Large intestine (tissue), 3 donors: ENCODE data around the gene TAF4. TPM values are rescaled to one million over a fixed set of nuclear protein-coding genes. Genes with fewer than 3 reads are reported as not detected.
A peak's percentile ranks its signal among the peaks of the same experiment; 100 is the strongest.

Experiments
- DNase-seq, 2 donors: peaks; one replicate each; pipeline versions ENCODE4 v3.0.0 to v3.0.0-alpha.2; 2013
- H3K27ac ChIP-seq: one replicate; pipeline ENCODE4 v1.5.1; 2013; ENCODE audit warnings: low read length
- H3K27me3 ChIP-seq: 2 replicates; pipeline ENCODE4 v1.6.1; 2013; ENCODE audit warnings: low read length; ENCODE audit not compliant: control insufficient read depth, insufficient read depth
- H3K36me3 ChIP-seq: 2 replicates; pipeline ENCODE4 v1.6.1; 2013; ENCODE audit warnings: low read length; ENCODE audit not compliant: control insufficient read depth, insufficient read depth
- H3K4me1 ChIP-seq: one replicate; pipeline ENCODE4 v1.6.1; 2013; ENCODE audit warnings: low read length; ENCODE audit not compliant: control insufficient read depth, insufficient read depth
- H3K4me3 ChIP-seq: one replicate; pipeline ENCODE4 v1.5.1; 2013; ENCODE audit warnings: low read length
- H3K9me3 ChIP-seq: one replicate; pipeline ENCODE4 v1.6.1; 2013; ENCODE audit warnings: mild to moderate bottlenecking, low read depth, low read length, moderate library complexity; ENCODE audit not compliant: control insufficient read depth
- WGBS: methylation state at CpG from one replicate; pipeline ENCODE4 v1.1.5; 2013; ENCODE audit warnings: low lambda C conversion rate; ENCODE audit not compliant: insufficient coverage; 5-methylcytosine and 5-hydroxymethylcytosine counted together
- polyA plus RNA-seq: library from polyadenylated mRNA; unstranded; fragments of 120-200 nt; gene quantifications from one replicate; pipeline ENCODE4 v1.2.1, GENCODE V29; 2013

The TAF4 gene
- polyA plus RNA-seq, 1 donor, result 17.4 TPM

DNA sequence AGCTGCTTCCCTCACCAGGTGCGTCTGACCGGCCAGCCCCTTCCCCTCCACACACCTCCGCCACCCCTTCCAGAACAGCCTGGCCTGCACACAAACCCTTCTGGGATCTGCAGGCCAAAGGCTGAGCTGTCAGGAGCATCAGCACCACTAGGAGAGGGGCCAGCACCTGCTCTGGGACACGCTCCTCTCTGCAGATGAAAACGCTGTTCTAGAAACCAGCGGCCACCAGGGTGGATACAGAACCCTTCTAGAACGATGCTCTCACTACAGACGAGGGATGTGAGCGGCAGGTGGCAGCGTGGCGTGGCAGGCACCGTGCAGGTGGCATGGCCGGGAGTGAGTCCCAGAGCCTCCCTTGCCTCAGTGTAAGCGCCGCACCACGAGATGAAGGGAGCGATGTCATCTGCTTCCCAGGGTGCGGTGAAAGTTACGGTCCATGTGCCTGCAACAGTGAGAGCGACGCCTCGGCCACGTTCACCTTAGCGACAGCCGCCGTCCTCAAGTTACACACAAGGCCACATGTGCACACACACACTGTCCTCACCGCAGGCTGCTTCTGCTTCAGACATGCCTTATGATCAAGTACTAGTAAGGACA is 53.6 kb downstream of the TAF4 start:
- no CpG with 5 or more reads among the region's 27 CpGs for WGBS
- Histone ChIP-seq H3K27ac (no peak overlapping the region), H3K36me3 (peaks cover 60% of the 10 kb centered on the region), H3K4me1 (no peaks in the 10 kb centered on the region), H3K27me3 (no peaks in the 10 kb centered on the region), H3K4me3 (no peak overlapping the region), H3K9me3 (no peaks in the 10 kb centered on the region)
- DNase-seq, result no peak

DNA sequence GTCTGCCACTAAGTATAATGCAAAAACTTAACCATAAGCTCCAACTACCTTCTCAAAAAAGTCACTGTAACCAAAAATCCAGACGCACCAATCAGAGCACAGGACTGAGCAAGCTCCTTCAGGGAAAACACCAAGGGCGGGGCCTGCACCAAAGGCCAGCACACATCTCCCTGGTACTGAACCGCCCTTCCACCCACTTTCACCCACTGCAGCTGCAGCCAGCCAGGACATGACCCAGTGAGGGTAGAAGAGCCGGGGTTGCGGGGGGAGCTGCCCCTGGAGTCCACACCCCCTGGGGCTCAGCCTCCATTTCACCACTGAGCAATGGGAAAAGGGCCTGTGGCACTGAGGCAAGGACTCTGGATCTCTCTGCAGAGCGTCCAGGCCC is 54.3 kb downstream of the TAF4 start:
- Histone ChIP-seq H3K27ac (no peak overlapping the region), H3K27me3 (no peaks in the 10 kb centered on the region), H3K4me1 (no peaks in the 10 kb centered on the region), H3K4me3 (no peak overlapping the region), H3K9me3 (no peaks in the 10 kb centered on the region), H3K36me3 (peaks cover 62% of the 10 kb centered on the region)
- no peak for DNase-seq
- WGBS, result no CpG with 5 or more reads among the region's 6 CpGs

DNA sequence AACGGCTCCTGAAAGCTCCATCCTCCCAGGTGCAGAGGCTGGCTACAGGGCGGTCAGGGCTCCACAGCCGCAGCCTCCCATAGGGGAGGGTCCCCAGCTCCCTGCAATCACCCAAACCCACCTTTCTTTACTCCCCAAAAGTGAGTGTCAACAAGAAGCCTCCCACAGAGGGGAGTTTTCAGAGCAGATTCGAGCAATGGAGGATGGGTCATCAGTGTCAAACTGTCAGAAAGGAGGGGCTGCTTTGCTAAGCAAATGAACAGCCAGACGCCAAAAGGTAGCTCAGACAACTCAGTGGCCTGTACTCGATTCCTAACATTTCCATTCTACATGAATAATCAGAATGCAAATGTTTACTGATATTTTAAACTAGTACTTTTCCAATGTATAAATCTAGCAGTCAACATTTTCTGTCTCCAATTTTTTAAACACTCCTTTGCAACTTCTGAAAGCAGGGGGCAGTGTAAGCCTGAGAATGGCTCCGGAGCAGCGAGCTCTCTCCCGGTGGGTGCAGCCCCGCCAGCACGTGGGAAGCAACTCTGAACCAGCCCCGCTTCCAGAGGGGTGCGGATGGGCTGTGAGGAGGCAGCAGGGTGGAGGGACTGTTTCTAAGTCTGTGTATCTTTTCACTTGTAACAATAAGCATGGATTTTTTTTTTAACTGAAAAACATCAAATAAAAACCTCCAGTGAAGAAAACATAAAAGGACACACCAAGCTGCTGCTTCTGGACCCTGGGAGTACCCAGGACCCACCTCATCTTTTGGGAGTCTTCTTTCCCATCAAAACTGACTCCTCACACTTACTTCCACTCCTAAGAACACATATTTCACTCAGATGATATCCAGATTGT is 54.9 kb downstream of the TAF4 start:
- Histone ChIP-seq H3K27ac (no peak overlapping the region), H3K4me1 (no peaks in the 10 kb centered on the region), H3K4me3 (no peak overlapping the region), H3K27me3 (no peaks in the 10 kb centered on the region), H3K36me3 (peaks cover 68% of the 10 kb centered on the region), H3K9me3 (no peaks in the 10 kb centered on the region)
- WGBS, result no CpG with 5 or more reads among the region's 13 CpGs
- peak in 1 of 2 donors; percentile 30 for DNase-seq

DNA sequence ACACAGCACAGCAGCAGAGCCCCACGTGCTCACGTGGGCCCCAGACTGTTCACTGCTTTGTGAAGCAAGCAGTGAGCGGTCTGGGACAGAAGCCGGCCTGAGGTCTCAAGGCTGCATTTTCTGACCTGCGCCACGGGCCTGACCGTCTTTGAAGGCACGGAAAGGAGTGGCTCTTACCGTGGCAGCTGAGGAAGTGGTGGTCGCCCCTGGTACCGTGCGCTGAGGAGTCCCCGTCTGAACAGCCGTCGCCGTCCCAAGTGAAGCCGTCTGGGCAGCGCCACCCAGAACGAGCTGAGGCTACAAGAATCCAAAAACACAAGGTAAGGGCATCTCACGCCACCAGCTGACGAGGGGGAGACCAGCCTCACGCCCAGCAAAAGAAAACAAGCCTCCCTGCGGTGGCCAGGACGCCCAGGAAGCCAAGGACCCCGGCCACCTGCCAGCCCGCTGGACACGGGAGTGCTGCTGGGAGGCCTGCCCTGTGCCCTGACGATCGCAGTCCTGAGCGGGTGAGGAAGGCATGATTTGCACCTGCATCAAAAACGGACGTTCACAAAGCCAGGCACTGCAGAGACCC is 55.7 kb downstream of the TAF4 start:
- H3K27me3 ChIP-seq, result no peaks in the 10 kb centered on the region
- no peak for DNase-seq
- no peaks in the 10 kb centered on the region for H3K4me1 ChIP-seq
- peaks cover 76% of the 10 kb centered on the region for H3K36me3 ChIP-seq
- H3K27ac ChIP-seq, result no peak overlapping the region
- WGBS, result 90% methylated on average over 2 of the region's 32 CpGs
- H3K9me3 ChIP-seq, result no peaks in the 10 kb centered on the region
- no peak overlapping the region for H3K4me3 ChIP-seq

GRCh38 chr20:62009322-62009721 is 56.4 kb downstream of the TAF4 start:
- Histone ChIP-seq H3K9me3 (no peaks in the 10 kb centered on the region), H3K27ac (no peak overlapping the region), H3K36me3 (peaks cover 81% of the 10 kb centered on the region), H3K4me3 (no peak overlapping the region), H3K4me1 (no peaks in the 10 kb centered on the region), H3K27me3 (no peaks in the 10 kb centered on the region)
- DNase-seq, result no peak
- WGBS, result no CpG with 5 or more reads among the region's 13 CpGs

GRCh38 chr20:62008643-62009183 is 57.0 kb downstream of the TAF4 start:
- DNase-seq, result no peak
- no peaks in the 10 kb centered on the region for H3K4me1 ChIP-seq
- H3K9me3 ChIP-seq, result no peaks in the 10 kb centered on the region
- no peak overlapping the region for H3K4me3 ChIP-seq
- 100% methylated on average over 1 of the region's 15 CpGs for WGBS
- peaks cover 79% of the 10 kb centered on the region for H3K36me3 ChIP-seq
- H3K27ac ChIP-seq, result no peak overlapping the region
- no peaks in the 10 kb centered on the region for H3K27me3 ChIP-seq

DNA sequence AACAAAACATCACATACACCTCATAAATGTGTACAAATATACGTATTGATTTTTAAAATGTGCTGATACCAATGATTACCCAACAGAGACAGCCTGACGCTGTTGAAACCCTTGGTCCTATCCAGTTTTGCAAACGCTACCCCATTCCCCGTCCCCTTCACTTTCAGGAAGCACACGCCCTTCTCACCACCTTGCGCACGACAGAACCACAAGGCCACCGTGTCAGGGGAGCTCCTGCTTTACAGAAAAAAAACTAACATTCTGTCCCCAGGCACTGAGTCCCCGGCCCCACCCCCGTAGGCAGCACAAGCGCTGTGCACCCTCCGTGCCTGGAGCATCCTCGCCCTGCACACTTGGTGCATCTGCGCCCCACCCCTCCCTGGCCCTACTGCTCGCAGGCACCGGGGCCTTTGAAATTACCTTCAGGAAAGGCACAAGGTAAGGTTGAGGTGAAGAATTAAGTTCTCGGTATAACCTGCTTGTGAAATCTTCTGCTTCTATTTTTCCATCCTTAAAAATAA is 58.5 kb downstream of the TAF4 start:
- Histone ChIP-seq H3K9me3 (peaks cover 4% of the 10 kb centered on the region), H3K36me3 (peaks cover 80% of the 10 kb centered on the region), H3K4me3 (no peak overlapping the region), H3K27me3 (no peaks in the 10 kb centered on the region), H3K4me1 (no peaks in the 10 kb centered on the region), H3K27ac (no peak overlapping the region)
- 100% methylated on average over 1 of the region's 17 CpGs for WGBS
- no peak for DNase-seq

DNA sequence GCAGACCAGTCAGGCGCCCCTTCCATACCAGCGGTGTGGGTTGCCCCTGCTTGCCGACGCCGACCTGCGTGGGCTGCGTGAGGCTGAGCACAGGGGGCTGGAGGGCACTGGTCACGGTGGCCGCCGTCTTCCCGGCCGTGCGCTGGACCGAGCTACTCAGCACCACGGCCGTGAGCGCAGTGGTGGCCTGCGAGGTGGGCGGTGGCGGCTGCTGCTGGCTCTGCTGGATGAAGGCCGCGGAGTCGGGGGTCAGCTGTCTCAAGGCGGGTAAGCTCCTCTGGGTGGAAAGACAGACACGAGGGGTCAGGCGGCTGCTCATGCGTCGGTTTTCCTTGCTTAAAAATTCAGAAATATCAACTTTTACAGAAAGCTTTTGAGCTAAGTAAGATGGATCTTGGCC is 59.2 kb downstream of the TAF4 start:
- no CpG with 5 or more reads among the region's 28 CpGs for WGBS

DNA sequence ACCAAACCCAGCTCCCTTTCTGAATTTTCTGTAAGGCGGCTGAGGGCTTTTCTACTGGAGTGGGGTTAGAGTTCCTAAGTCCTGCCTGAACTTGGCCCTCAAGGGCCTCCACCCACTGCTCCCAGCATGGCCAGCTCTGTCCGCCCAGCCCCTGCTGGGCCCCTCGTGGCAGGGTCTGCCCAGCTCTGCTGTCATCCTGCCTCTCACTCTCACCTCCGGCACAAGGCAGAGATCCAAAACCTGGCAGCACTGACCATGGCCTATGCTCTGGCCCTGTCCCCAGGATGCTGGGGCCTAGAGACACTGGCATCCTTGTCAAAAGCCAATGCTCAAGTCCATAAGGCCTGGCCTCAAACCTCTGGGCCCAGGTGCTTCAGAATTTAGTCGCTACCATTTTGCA is 61.1 kb downstream of the TAF4 start:
- WGBS, result no CpG with 5 or more reads among the region's 5 CpGs
- no peak for DNase-seq
- H3K4me1 ChIP-seq, result no peaks in the 10 kb centered on the region
- H3K27ac ChIP-seq, result no peak overlapping the region
- no peaks in the 10 kb centered on the region for H3K27me3 ChIP-seq
- H3K9me3 ChIP-seq, result peaks cover 9% of the 10 kb centered on the region
- H3K36me3 ChIP-seq, result peaks cover 87% of the 10 kb centered on the region
- H3K4me3 ChIP-seq, result no peak overlapping the region

More for the DNA sequence above, 59.2 kb downstream of the TAF4 start:
- Histone ChIP-seq H3K4me3 (no peak overlapping the region), H3K36me3 (peaks cover 80% of the 10 kb centered on the region), H3K27ac (no peak overlapping the region), H3K27me3 (no peaks in the 10 kb centered on the region), H3K4me1 (no peaks in the 10 kb centered on the region), H3K9me3 (peaks cover 6% of the 10 kb centered on the region)
- no peak for DNase-seq

DNA sequence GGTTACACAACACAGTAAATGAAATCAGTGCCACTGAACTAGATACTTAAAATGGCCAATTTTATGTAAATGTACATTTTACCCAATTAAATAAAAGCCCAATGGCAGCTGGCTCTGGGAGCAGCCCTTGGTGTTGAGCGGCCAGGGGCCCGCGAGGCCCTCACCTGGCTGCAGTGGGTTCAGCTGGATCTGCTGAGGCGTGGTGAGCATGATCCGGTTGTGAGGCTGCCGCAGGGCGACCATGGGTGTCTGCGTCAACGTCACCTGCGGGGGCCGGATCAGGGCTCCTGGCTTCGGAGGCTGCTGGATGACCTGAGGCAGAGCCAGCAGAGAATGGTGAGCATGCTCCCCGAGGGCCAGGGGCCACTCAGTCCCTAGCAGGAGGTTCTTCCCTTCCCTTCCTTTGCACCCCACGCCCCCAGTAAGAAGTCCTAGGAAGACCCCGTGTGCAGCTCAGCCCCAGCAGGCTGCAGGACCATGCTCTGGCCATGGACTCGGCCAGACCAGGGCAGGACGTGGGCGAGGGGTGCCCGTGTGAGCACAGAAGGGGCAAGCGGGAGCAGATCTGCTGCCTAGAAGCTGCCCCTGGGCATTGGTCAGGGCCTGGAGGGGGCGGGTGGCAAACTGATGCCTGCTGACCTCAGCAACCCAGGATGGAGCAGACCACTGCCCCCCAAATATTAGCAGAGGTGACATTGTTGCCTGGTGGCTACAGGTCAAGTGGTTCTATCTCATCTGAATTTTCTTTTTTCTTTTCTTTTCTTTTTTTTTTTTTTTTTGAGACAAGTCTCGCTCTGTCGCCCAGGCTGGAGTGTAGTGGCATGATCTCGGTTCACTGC is 61.9 kb downstream of the TAF4 start:
- Histone ChIP-seq H3K27ac (peak overlapping the region; percentile 10), H3K36me3 (peaks cover 87% of the 10 kb centered on the region), H3K27me3 (no peaks in the 10 kb centered on the region), H3K9me3 (peaks cover 9% of the 10 kb centered on the region), H3K4me3 (no peak overlapping the region), H3K4me1 (no peaks in the 10 kb centered on the region)
- DNase-seq, result no peak
- WGBS, result no CpG with 5 or more reads among the region's 24 CpGs
